ENCODE measurements around the gene TTC39A. TPM values are rescaled to one million over a fixed set of nuclear protein-coding genes. Genes with fewer than 3 reads are reported as not detected.
A peak's percentile ranks its signal among the peaks of the same experiment; 100 is the strongest.

TTC39A gene
- total RNA-seq, 1 donor from 2014 or later = 1.4 TPM

DNA sequence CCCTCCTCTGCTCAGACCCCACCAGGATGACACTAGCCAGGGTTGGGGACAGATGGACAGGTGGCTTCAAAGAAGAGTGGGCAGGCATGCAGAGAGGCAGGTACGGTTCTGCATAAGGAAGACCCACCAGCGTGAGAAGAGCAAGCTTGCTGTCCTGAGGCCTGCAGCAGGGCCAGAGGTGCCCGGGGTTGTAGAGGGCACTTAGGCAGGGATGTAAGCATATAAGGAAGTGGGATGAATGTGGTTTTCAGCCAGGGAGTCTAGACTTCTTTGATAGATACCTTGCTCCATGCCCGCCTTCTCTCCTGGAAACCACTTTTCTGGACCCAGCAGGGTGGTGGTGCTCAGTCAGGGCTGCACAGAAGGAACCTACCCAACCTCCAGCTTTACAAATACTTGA, 1.4 kb downstream of the TTC39A start:
- no peak overlapping the region for H3K27ac Mint-ChIP-seq (ENCODE audit: unreplicated experiment)
- H3K4me1 ChIP-seq (ENCODE audit: insufficient read depth, low read length) = peaks cover 20% of the 10 kb centered on the region

DNA sequence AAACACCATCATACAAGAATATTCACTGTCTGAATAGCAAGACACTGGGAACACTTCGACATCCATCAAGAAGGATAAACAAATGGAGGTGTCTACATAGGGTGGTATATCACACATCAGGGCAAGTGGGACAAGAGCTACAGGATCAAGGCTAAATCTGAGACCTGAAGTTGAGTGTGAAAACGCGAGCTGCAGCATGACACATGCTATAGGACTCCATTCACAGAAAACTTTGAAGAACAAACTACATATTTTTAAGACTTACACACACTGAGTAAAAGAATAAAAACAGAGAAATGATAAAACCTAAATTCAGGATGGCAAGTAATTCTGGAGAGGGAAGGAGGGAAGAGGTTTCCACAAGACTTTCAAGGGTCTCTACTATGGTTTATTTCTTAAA, 2.1 kb downstream of the TTC39A start:
- Histone ChIP-seq H3K79me2 (ENCODE audit: insufficient read depth, low read length) (no peaks in the 10 kb centered on the region), H3K36me3 (ENCODE audit: insufficient read depth, low read length) (no peaks in the 10 kb centered on the region), H3K27ac (ENCODE audit: low read depth, low read length) (no peak overlapping the region), H3K9me3 (ENCODE audit: insufficient read depth, low read depth, low read length) (no peaks in the 10 kb centered on the region), H3K4me1 (ENCODE audit: insufficient read depth, low read length) (peaks cover 20% of the 10 kb centered on the region), H3K4me2 (ENCODE audit: low read length) (no peak overlapping the region), H3K9ac (ENCODE audit: low read length) (no peak overlapping the region), H3K4me3 (ENCODE audit: insufficient read depth, low read depth, low read length) (no peak overlapping the region), H2AFZ (ENCODE audit: low read depth, low read length) (no peak overlapping the region), H3K27me3 (ENCODE audit: insufficient read depth, low read length) (no peaks in the 10 kb centered on the region), H4K20me1 (ENCODE audit: insufficient read depth, low read length) (no peaks in the 10 kb centered on the region)
- H3K27me3 Mint-ChIP-seq (ENCODE audit: low read depth, unreplicated experiment) = peaks cover 17% of the 10 kb centered on the region
- DNase-seq (ENCODE audit: low read depth) (peak; percentile 34), FAIRE-seq (no peak)
- peaks cover 23% of the 10 kb centered on the region for H3K4me1 Mint-ChIP-seq (ENCODE audit: low read depth, unreplicated experiment)
- H3K36me3 Mint-ChIP-seq (ENCODE audit: low read depth, unreplicated experiment) = no peaks in the 10 kb centered on the region
- peaks cover 3% of the 10 kb centered on the region for H3K9me3 Mint-ChIP-seq (ENCODE audit: unreplicated experiment)
- H3K4me3 Mint-ChIP-seq (ENCODE audit: unreplicated experiment) = no peak overlapping the region
- H3K27ac Mint-ChIP-seq (ENCODE audit: unreplicated experiment) = no peak overlapping the region
- TF ChIP-seq, protein P1, sequence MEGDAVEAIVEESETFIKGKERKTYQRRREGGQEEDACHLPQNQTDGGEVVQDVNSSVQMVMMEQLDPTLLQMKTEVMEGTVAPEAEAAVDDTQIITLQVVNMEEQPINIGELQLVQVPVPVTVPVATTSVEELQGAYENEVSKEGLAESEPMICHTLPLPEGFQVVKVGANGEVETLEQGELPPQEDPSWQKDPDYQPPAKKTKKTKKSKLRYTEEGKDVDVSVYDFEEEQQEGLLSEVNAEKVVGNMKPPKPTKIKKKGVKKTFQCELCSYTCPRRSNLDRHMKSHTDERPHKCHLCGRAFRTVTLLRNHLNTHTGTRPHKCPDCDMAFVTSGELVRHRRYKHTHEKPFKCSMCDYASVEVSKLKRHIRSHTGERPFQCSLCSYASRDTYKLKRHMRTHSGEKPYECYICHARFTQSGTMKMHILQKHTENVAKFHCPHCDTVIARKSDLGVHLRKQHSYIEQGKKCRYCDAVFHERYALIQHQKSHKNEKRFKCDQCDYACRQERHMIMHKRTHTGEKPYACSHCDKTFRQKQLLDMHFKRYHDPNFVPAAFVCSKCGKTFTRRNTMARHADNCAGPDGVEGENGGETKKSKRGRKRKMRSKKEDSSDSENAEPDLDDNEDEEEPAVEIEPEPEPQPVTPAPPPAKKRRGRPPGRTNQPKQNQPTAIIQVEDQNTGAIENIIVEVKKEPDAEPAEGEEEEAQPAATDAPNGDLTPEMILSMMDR (IDR thresholded peaks at IDR 0.05; ENCODE audit: insufficient read depth, low read depth, low read length) = no peak
- TF ChIP-seq EZH2 (IDR thresholded peaks at IDR 0.05; ENCODE audit: insufficient read depth, low read length) = no peak

More for the DNA sequence above, 1.4 kb downstream of the TTC39A start:
- H3K4me3 ChIP-seq (ENCODE audit: insufficient read depth, low read depth, low read length) = no peak overlapping the region
- no peaks in the 10 kb centered on the region for H3K27me3 ChIP-seq (ENCODE audit: insufficient read depth, low read length)
- H4K20me1 ChIP-seq (ENCODE audit: insufficient read depth, low read length) = no peaks in the 10 kb centered on the region
- no peaks in the 10 kb centered on the region for H3K36me3 Mint-ChIP-seq (ENCODE audit: low read depth, unreplicated experiment)
- no peak overlapping the region for H3K4me3 Mint-ChIP-seq (ENCODE audit: unreplicated experiment)
- DNase-seq (ENCODE audit: low read depth) (no peak), FAIRE-seq (no peak)
- TF ChIP-seq EZH2 (IDR thresholded peaks at IDR 0.05; ENCODE audit: insufficient read depth, low read length) = no peak
- TF ChIP-seq, protein P1 (IDR thresholded peaks at IDR 0.05; ENCODE audit: insufficient read depth, low read depth, low read length) = no peak
- H3K36me3 ChIP-seq (ENCODE audit: insufficient read depth, low read length) = no peaks in the 10 kb centered on the region
- H3K4me2 ChIP-seq (ENCODE audit: low read length) = no peak overlapping the region
- H3K79me2 ChIP-seq (ENCODE audit: insufficient read depth, low read length) = no peaks in the 10 kb centered on the region
- H3K9ac ChIP-seq (ENCODE audit: low read length) = no peak overlapping the region
- no peaks in the 10 kb centered on the region for H3K9me3 ChIP-seq (ENCODE audit: insufficient read depth, low read depth, low read length)
- H3K27me3 Mint-ChIP-seq (ENCODE audit: low read depth, unreplicated experiment) = peaks cover 15% of the 10 kb centered on the region
- no peak overlapping the region for H3K27ac ChIP-seq (ENCODE audit: low read depth, low read length)
- no peak overlapping the region for H2AFZ ChIP-seq (ENCODE audit: low read depth, low read length)
- peaks cover 23% of the 10 kb centered on the region for H3K4me1 Mint-ChIP-seq (ENCODE audit: low read depth, unreplicated experiment)
- H3K9me3 Mint-ChIP-seq (ENCODE audit: unreplicated experiment) = no peaks in the 10 kb centered on the region

DNA sequence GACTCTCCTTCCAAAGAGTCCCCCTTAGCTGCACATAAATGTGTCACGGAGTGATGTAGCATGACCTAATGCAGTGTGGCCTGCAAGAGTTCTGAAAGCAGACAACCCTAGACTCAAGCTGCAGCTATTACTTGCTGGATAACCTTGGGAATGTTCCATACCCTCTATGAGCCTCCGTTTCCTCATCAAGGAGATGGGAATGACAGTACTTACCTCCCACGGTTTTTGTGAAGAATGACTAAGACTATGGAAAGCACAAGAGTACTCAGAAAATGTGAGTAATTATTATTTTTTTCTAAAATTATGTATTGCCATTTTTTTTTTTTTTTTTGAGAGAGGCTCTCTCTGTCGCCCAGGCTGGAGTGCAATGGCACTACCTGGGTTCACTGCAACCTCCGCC, 3.0 kb downstream of the TTC39A start:
- Mint-ChIP-seq H3K27ac (ENCODE audit: unreplicated experiment) (no peak overlapping the region), H3K27me3 (ENCODE audit: low read depth, unreplicated experiment) (peaks cover 20% of the 10 kb centered on the region), H3K4me3 (ENCODE audit: unreplicated experiment) (no peak overlapping the region), H3K36me3 (ENCODE audit: low read depth, unreplicated experiment) (no peaks in the 10 kb centered on the region), H3K4me1 (ENCODE audit: low read depth, unreplicated experiment) (peaks cover 23% of the 10 kb centered on the region), H3K9me3 (ENCODE audit: unreplicated experiment) (peaks cover 3% of the 10 kb centered on the region)
- FAIRE-seq (no peak), DNase-seq (ENCODE audit: low read depth) (peak; percentile 20)
- Histone ChIP-seq H3K4me3 (ENCODE audit: insufficient read depth, low read depth, low read length) (no peak overlapping the region), H3K27ac (ENCODE audit: low read depth, low read length) (no peak overlapping the region), H3K9me3 (ENCODE audit: insufficient read depth, low read depth, low read length) (no peaks in the 10 kb centered on the region), H3K27me3 (ENCODE audit: insufficient read depth, low read length) (no peaks in the 10 kb centered on the region), H3K9ac (ENCODE audit: low read length) (no peak overlapping the region), H3K4me2 (ENCODE audit: low read length) (no peak overlapping the region), H2AFZ (ENCODE audit: low read depth, low read length) (no peak overlapping the region), H3K4me1 (ENCODE audit: insufficient read depth, low read length) (peaks cover 20% of the 10 kb centered on the region), H3K36me3 (ENCODE audit: insufficient read depth, low read length) (no peaks in the 10 kb centered on the region), H3K79me2 (ENCODE audit: insufficient read depth, low read length) (no peaks in the 10 kb centered on the region), H4K20me1 (ENCODE audit: insufficient read depth, low read length) (no peaks in the 10 kb centered on the region)
- TF ChIP-seq EZH2 (IDR thresholded peaks at IDR 0.05; ENCODE audit: insufficient read depth, low read length) = no peak
- TF ChIP-seq, protein P1 (IDR thresholded peaks at IDR 0.05; ENCODE audit: insufficient read depth, low read depth, low read length) = no peak
